Fibroblast of villous mesenchyme (primary cell): ENCODE results near the gene TGIF1. TPM values are rescaled to one million over a fixed set of nuclear protein-coding genes. Genes with fewer than 3 reads are reported as not detected.

ENCODE experiments used
- DNase-seq: peaks from one replicate; pipeline ENCODE4 v3.0.0-alpha.2; 2010; ENCODE audit warnings: low read depth
- H3K4me3 ChIP-seq: 2 replicates; pipeline ENCODE4 v1.5.1; 2011; ENCODE audit warnings: low read depth, mild to moderate bottlenecking, low read length
- CTCF ChIP-seq: IDR thresholded peaks from 2 replicates; pipeline ENCODE4 v1.5.1; 2012; ENCODE audit warnings: low read depth, mild to moderate bottlenecking, low read length; ENCODE audit not compliant: insufficient read depth
- total RNA-seq: library from RNA; depleted of rRNA; stranded (reverse); fragments of >200 nt; gene quantifications from 2 replicates; pipeline ENCODE4 v1.2.3, GENCODE V29; 2012

TGIF1 gene
- 114 and 136 TPM in 2 replicates for total RNA-seq

GRCh38 chr18:3450012-3450798 is at the start of gene TGIF1:
Gene TGIF1 (plus strand): TSS chr18:3450172. CDS start chr18:3450490, 318 bp downstream.
- DNase-seq: peak; percentile 86

DNA sequence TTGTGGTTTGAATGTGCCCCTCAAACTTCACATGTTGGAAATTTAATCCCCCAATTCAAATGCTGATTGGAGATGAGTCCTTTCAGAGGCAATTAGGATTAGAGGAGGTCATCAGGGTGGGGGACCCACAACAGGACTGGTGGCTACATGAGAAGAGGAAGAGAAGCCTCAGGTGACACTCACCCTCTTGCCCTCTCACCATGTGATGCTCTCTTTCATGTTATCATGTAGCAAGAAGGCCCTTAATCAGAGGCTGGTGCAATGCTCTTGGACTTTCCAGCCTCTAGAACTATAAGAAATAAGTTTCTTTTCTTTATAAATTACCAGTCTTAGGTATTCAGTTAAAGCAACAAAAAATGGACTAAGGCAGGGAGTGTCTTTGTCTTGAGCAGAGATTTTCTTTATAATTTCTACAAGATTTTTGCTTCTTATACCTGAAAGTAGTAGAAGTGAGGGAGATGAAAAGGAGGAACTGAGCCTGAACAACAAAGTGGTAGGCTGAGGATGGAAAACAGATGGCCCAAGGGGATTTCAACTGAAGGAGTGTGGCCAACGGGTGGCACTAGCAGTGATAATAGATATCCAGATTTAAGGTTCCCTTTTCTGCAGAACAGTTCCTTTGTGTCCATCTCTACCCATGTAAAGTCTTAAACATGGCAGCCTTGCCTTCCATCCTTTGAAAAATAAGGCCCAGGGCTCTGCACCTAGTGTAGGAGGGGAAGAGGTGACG is 49.2 kb upstream of the TGIF1 start:
- no peak for TF ChIP-seq CTCF
- H3K4me3 ChIP-seq: no peak overlapping the region
- DNase-seq: no peak

More at GRCh38 chr18:3450012-3450798, at the start of gene TGIF1:
- no peak for TF ChIP-seq CTCF
- peak within 1 kb of the TSS; percentile 99 for H3K4me3 ChIP-seq

GRCh38 chr18:3401669-3402620 is 48.0 kb upstream of the TGIF1 start:
- DNase-seq: no peak
- no peak overlapping the region for H3K4me3 ChIP-seq
- no peak for TF ChIP-seq CTCF

DNA sequence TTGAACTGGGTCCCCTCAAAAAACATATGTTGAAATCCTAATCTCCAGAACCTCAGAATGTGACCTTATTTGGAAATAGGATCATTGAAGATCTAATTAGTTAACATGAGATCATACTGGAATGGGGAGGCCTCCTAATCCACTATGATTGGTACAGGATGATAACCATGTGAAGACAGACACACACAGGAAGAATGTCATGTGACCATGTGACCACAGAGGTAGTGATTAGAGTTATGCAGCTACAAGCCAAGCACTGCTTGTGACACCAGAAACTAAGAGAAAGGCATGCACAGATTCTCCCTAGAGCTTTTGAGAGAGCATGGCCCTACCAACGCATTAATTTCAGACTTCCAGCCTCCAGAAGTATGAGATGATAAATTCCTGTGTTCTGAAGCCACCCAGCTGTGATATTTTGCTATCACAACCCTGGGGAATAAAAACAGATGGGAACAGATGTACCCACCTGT is 47.0 kb upstream of the TGIF1 start:
- TF ChIP-seq CTCF: no peak
- peak; percentile 77 for DNase-seq
- no peak overlapping the region for H3K4me3 ChIP-seq

DNA sequence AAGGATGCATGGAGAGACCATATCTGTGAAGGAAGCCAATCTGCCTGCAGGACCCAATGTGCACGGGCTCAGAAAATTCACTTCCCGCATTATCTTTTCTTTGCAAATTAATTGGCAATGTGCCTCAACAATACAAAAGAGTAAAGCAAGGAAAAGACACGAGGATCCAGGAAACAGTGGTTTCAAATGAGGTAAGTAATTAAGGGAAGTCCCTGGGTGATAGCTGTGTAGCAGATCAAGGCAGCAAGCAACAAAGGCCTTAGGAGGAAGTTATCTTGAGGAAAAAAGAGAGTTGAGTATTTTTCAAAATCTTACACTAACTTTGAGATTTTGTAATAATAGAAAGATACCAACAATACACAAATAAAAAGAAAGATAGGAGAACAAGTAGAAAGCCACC is 44.3 kb upstream of the TGIF1 start:
- no peak for DNase-seq
- TF ChIP-seq CTCF: no peak
- H3K4me3 ChIP-seq: no peak overlapping the region

DNA sequence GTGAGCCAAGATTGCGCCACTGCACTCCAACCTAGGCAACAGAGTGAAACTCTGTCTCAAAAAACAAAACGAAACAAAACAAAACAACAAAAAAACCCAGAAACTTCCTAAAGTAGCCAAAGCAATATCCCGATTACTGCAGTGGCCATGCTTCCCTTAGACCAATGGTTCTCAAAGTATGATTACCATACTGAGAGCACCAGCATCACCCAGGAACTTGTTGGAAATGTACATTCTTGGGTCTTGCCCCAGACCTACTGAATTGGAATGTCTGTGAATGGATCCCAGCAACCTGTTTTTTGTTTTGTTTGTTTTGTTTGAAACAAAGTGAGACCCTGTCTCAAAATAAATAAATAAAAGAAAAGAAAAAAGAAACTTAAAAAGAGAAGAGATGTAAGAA is 41.9 kb upstream of the TGIF1 start:
- TF ChIP-seq CTCF: no peak
- no peak for DNase-seq
- no peak overlapping the region for H3K4me3 ChIP-seq
